CD4-positive, alpha-beta T cell treated with Interleukin-12 subunit alpha and Interleukin-12 subunit beta, for 1 hour (primary cell): ENCODE results near the gene NFE2L3.
A peak's percentile ranks its signal among the peaks of the same experiment; 100 is the strongest.
"Not testable (repeated sequence)": the region's sequence is repeated elsewhere in the genome, so short reads cannot be mapped to it uniquely, and the experiment has no call there.

Experiments
- DNase-seq: peaks from one replicate; pipeline ENCODE4 v3.0.0-alpha.2; 2020

Gene NFE2L3

GRCh38 chr7:26188206-26188956, 36.4 kb downstream of the NFE2L3 start:
- DNase-seq, result no peak

GRCh38 chr7:26188957-26189541, 37.1 kb downstream of the NFE2L3 start:
- DNase-seq, result no peak

DNA sequence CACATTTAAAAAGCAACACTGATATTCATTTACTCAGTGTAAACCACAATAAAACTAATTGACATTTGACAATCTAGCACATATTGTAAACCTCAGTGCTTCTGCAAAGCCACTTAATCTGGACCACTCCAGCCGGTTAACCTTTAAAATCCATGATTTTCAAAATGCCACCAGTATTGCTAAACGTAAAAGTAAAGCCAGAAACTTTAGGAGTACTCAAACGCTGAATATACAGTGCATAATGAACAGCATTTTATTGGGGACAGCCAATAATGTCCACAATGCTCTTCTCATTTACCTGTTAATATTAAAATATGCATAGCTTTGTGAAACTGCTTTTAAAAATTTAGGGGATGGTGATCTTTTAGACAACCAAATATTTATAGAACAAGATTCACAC, 37.7 kb downstream of the NFE2L3 start:
- DNase-seq, result no peak

DNA sequence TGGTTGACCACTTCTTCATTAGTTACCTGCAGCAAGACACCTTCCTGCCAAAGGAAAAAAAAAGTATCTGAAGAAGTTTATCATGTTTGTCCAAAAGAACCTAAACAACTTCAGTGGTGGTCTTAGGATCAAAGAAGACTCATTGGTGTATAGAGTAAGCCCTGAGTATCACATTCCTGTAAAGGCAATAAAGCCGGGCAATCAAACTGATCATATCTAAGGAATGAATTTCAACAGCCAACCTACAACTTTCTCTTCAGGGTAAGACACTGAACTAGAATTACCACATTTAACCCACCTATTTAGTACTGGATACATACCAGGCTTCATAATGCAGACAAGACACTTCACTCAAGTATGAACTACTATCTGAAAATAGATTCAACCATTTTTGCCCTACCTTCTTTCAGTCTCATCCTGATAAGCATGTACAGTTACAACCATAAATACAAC, 38.4 kb downstream of the NFE2L3 start:
- DNase-seq, result no peak

GRCh38 chr7:26191233-26191973, 39.4 kb downstream of the NFE2L3 start:
- no peak for DNase-seq

- DNase-seq, result no peak
These were observed 40.0 kb downstream of the NFE2L3 start for GRCh38 chr7:26191974-26192479.

GRCh38 chr7:26192485-26193087, 40.6 kb downstream of the NFE2L3 start:
- no peak for DNase-seq

- no peak for DNase-seq
These were observed 41.6 kb downstream of the NFE2L3 start for GRCh38 chr7:26193432-26194207.

- DNase-seq, result not testable (repeated sequence)
These were observed 42.8 kb downstream of the NFE2L3 start for GRCh38 chr7:26194764-26195163.

DNA sequence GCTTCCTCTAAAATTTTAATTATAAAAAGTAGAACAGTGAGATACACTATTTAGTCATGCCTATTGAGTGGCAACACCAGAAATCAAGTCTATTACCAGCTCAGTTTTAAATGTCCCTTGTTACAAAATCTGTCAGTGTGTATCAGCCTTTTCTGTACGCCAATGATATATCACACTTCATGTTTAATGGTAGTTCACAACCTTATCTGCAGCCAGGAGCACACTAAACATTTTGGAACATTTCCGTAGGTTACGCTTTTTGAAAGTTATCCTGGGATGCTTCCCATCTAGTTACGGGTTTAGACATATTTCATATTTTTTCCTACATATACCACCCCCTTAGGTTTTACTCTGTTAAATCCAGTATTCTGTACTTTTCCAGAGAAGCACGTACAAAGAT, 43.2 kb downstream of the NFE2L3 start:
- DNase-seq, result no peak

- DNase-seq, result no peak
These were observed 44.1 kb downstream of the NFE2L3 start for GRCh38 chr7:26195867-26196657.

DNA sequence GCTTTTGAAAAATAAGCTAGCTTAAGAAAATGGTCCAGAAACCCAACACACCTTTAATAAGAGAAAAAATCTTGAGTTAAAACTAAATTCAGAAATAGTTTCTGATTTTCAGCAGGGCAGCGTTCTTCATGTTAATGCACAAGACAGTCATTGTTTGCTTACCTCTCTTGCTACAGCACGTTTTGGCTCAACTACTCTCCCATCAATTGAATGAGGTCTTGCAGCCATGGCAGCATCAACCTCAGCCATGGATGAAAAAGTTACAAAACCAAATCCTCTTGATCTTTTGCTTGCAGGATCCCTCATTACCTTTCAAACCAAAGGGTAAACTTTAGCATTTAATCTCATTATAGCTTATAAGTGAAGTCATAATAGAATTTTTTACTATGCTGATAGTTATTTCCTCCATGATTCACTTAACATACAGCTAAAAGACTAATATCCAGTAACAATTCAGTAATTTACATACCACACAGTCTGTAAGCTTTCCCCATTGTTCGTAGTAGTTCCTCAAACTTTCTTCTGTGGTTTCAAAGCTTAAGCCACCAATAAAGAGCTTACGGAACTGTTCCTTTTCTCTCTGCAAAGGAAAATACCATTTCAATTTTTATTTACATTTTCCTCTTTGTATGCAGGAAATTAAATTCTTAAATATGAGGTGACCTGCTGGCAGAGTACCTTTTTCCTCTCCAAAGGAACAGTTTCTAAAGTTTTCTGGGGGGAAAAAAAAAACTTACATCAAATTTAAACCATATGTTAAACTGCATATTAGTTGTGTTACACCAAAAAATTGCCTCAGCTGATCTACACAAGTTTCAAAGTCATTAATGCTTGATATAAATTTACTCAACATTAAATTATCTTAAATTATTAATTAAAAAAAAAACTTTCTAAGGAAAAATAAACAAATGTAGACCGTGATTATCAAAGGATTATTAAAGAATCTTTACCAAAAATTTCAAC, 45.4 kb downstream of the NFE2L3 start:
- no peak for DNase-seq

DNA sequence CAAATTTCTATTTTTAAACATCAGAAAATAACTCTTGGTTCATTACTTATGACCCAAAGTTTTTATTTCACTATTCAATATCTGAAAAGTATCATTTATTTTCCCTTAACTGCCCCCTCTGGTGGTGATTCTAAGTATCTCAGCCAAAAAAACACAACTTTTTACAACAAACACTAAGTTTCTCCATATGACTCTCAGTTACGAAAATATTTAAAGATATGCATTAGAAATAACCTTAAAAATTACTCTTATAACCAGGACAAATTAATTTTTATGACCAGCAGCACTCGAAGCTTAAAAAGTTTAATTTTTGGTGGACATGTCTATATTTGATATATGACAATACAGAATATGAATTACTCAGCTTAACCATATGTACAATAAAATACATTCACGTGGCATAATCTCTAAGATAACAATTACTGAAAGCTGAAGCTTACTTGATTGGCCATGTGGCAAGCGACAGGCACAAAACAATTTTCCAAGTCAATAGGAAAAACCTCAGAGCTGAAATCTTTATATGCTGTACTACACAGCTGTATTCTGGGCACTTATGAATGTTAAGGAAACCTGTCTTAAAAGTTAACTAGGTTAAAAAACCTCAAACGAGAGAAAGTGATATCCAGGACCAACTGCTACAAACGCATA, 46.3 kb downstream of the NFE2L3 start:
- peak; percentile 69 for DNase-seq

DNA sequence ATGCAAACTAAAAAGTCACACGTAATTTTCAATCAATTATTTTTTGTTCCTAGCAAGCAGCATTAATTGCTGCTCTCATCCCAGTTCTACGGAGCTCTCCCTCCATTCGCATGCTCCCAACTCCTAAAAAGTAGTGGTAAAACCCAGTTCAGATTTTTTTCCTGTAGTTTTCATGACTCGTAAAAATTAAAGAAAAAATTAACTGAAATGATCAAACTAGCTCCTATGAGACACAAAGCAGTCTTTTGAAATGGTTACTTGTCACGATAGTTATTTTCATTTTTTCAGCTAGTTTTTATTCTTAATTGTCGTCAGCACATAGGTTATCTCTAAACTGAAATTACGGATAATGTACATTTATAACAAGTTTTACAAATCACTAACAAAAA, 46.8 kb downstream of the NFE2L3 start:
- no peak for DNase-seq

DNA sequence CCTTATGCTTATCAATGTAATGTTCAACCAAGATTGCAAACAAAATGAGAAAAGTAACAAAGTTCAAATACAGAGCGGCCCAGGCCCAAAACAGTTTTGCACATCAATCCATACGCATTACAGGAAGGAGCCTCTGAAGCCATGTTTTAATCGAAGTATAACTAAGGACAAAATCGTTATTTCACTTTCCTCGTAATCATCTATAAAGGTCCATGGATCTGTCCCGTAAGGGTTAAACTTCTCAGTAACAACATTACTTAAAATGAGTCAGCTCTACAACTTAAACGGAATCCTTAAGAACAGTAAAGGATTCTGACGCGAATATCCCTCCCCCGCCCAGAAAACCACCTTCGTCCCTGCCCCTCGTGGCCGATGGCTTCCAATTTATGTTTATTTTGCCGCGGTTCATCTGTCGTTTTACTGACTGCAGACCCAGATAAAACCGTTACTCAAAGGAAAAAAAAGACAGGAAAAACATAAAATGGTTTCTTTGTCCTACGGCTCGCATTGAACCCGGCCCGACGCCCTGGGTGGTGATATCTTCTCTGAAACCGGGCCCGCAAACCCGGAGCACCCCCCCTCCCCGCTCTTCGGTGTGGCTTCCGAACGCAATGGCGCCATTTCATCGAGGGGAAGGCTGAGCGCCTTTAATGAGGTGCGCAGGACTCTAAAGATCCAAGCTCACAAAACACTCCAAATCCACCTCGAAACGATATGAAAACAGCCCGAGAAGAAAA, 47.5 kb downstream of the NFE2L3 start:
- DNase-seq, result peak; percentile 77

DNA sequence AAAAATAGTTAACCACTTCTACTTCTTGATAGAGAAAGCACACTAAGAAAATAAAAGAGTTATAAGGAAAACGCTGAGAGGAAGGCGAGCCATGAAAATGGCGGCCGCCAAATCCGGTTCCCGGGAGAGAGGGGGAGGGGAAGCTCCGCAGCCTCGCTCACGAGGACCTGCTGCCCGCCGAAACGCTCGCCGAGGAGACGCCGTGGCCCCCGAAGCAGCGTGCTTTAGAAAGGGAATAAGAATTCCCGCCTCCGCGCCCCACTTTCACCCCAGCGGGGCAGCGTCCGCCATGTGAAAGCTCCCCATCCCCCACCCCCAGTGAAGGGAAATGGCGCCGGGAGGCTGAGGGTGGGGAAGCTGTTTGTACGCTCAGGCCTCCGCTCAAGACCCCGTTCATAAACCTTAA, 48.0 kb downstream of the NFE2L3 start:
- peak; percentile 75 for DNase-seq

GRCh38 chr7:26200444-26201246, 48.6 kb downstream of the NFE2L3 start, which contains the start of gene HNRNPA2B1:
Gene HNRNPA2B1 (minus strand): TSS chr7:26200746. CDS start chr7:26200577, 169 bp downstream.
- DNase-seq, result peak; percentile 98
